WTC11 (cell line): ENCODE results near the gene DKK3. TPM values are rescaled to one million over a fixed set of nuclear protein-coding genes. Genes with fewer than 3 reads are reported as not detected.

ENCODE experiments used
- ATAC-seq: fragments of 200-7000 bp; cut with Tn5 transposase; 2 replicates; pipeline ENCODE4 v1.10.0; 2021; ENCODE audit warnings: mild to moderate bottlenecking, moderate library complexity
- CTCF ChIA-PET: fragments of 300-600 bp; sonication (Branson Sonifier 250); formaldehyde crosslinking; loops from one replicate; lab custom pipeline; 2021; ENCODE audit warnings: antibody characterized with exemption; lab: Charles Lee
- POLR2A ChIA-PET: fragments of 350-600 bp; sonication (Branson Sonifier 250); formaldehyde crosslinking; loops from one replicate; lab custom pipeline; 2021; ENCODE audit warnings: antibody characterized with exemption; lab: Charles Lee
- DNase-seq: peaks from one replicate; pipeline ENCODE4 v3.0.0; 2021; ENCODE audit warnings: low spot score
- H3K27ac Mint-ChIP-seq: 2 replicates; pipeline ENCODE4 v1.8.0; 2021; ENCODE audit warnings: mixed read lengths
- H3K27me3 Mint-ChIP-seq: 2 replicates; pipeline ENCODE4 v1.8.0; 2021; ENCODE audit warnings: low read depth, mild to moderate bottlenecking, moderate library complexity, mixed read lengths
- H3K36me3 Mint-ChIP-seq: 2 replicates; pipeline ENCODE4 v1.8.0; 2021; ENCODE audit warnings: mixed read lengths
- H3K4me1 Mint-ChIP-seq: 2 replicates; pipeline ENCODE4 v1.8.0; 2022; ENCODE audit warnings: mixed read lengths
- H3K4me3 Mint-ChIP-seq: 2 replicates; pipeline ENCODE4 v1.8.0; 2021; ENCODE audit warnings: mild to moderate bottlenecking, moderate library complexity, mixed read lengths
- H3K9me3 Mint-ChIP-seq: 2 replicates; pipeline ENCODE4 v1.8.0; 2021; ENCODE audit warnings: mixed read lengths
- CREB1 ChIP-seq: sonication (generic); formaldehyde crosslinking; IDR thresholded peaks from 2 replicates; pipeline ENCODE4 v1.8.0; 2023; ENCODE audit warnings: mild to moderate bottlenecking, missing genetic modification reagents
- GABPB1 ChIP-seq: sonication (generic); formaldehyde crosslinking; IDR thresholded peaks from 2 replicates; pipeline ENCODE4 v1.8.1; 2023; ENCODE audit warnings: mild to moderate bottlenecking, missing genetic modification reagents
- HMGA2 ChIP-seq: fragments of 250-450 bp; sonication (Bioruptor Pico); IDR thresholded peaks from 2 replicates; pipeline ENCODE4 v1.4.0; 2021; ENCODE audit warnings: mild to moderate bottlenecking, moderate library complexity
- KAT7 ChIP-seq: sonication (generic); formaldehyde crosslinking; IDR thresholded peaks from 2 replicates; pipeline ENCODE4 v1.8.1; 2023; ENCODE audit warnings: missing genetic modification reagents, mild to moderate bottlenecking, borderline replicate concordance
- MXD4 ChIP-seq: fragments of 250-450 bp; sonication (Bioruptor Pico); IDR thresholded peaks from 2 replicates; pipeline ENCODE4 v1.8.0; 2021; ENCODE audit warnings: mild to moderate bottlenecking, moderate library complexity, borderline replicate concordance
- MYBL2 ChIP-seq: sonication (generic); formaldehyde crosslinking; IDR thresholded peaks from 2 replicates; pipeline ENCODE4 v1.8.1; 2023; ENCODE audit warnings: mild to moderate bottlenecking, moderate library complexity, missing genetic modification reagents
- NFATC4 ChIP-seq: fragments of 250-450 bp; sonication (Bioruptor Pico); IDR thresholded peaks from 2 replicates; pipeline ENCODE4 v1.9.0; 2021; ENCODE audit warnings: mild to moderate bottlenecking
- NFYB ChIP-seq: sonication (generic); formaldehyde crosslinking; conservative IDR thresholded peaks from 2 replicates; pipeline ENCODE4 v1.8.0; 2022; ENCODE audit warnings: low read depth, missing genetic modification reagents
- OVOL2 ChIP-seq: fragments of 250-450 bp; sonication (Bioruptor Pico); IDR thresholded peaks from 2 replicates; pipeline ENCODE4 v1.9.0; 2021; ENCODE audit warnings: mild to moderate bottlenecking, borderline replicate concordance
- RORB ChIP-seq: fragments of 250-450 bp; sonication (Bioruptor Pico); IDR thresholded peaks from 2 replicates; pipeline ENCODE4 v1.9.0; 2021; ENCODE audit warnings: mild to moderate bottlenecking
- TCF7 ChIP-seq: sonication (generic); formaldehyde crosslinking; IDR thresholded peaks from 2 replicates; pipeline ENCODE4 v1.8.0; 2022; ENCODE audit warnings: mild to moderate bottlenecking, low read depth, missing genetic modification reagents, moderate library complexity
- total RNA-seq: library from RNA; stranded (reverse); gene quantifications from 3 replicates; pipeline ENCODE4 v1.2.3, GENCODE V29; 2021
- TF ChIP-seq, protein P1 (sequence below): sonication (generic); formaldehyde crosslinking; IDR thresholded peaks from 2 replicates; pipeline ENCODE4 v1.8.1; 2022; ENCODE audit warnings: low read depth, mild to moderate bottlenecking, moderate library complexity, missing genetic modification reagents, borderline replicate concordance
- TF ChIP-seq, protein P2 (sequence below): sonication (generic); formaldehyde crosslinking; IDR thresholded peaks from 2 replicates; pipeline ENCODE4 v1.8.1; 2023; ENCODE audit warnings: mild to moderate bottlenecking, missing genetic modification reagents
- TF ChIP-seq, protein P3 (sequence below): sonication (generic); formaldehyde crosslinking; IDR thresholded peaks from 2 replicates; pipeline ENCODE4 v1.8.1; 2022; ENCODE audit warnings: mild to moderate bottlenecking, moderate library complexity, missing genetic modification reagents
- TF ChIP-seq, protein P4 (sequence below): sonication (generic); formaldehyde crosslinking; IDR thresholded peaks from 2 replicates; pipeline ENCODE4 v1.8.0; 2022; ENCODE audit warnings: mild to moderate bottlenecking, missing genetic modification reagents
- TF ChIP-seq, protein P5 (sequence below): fragments of 250-450 bp; sonication (Bioruptor Pico); IDR thresholded peaks from 2 replicates; pipeline ENCODE4 v1.9.0; 2021; ENCODE audit warnings: mild to moderate bottlenecking
- TF ChIP-seq, protein P6 (sequence below): sonication (generic); formaldehyde crosslinking; IDR thresholded peaks from 2 replicates; pipeline ENCODE4 v1.8.1; 2023; ENCODE audit warnings: mild to moderate bottlenecking, missing genetic modification reagents
- TF ChIP-seq, protein P7 (sequence below): sonication (generic); formaldehyde crosslinking; conservative IDR thresholded peaks from 2 replicates; pipeline ENCODE4 v1.8.1; 2022; ENCODE audit warnings: mild to moderate bottlenecking, missing genetic modification reagents
- TF ChIP-seq, protein P8 (sequence below): sonication (generic); formaldehyde crosslinking; IDR thresholded peaks from 2 replicates; pipeline ENCODE4 v1.8.1; 2023; ENCODE audit warnings: mild to moderate bottlenecking, missing genetic modification reagents, moderate library complexity
- TF ChIP-seq, protein P9 (sequence below): sonication (generic); formaldehyde crosslinking; IDR thresholded peaks from 2 replicates; pipeline ENCODE4 v1.8.1; 2023; ENCODE audit warnings: mild to moderate bottlenecking, missing genetic modification reagents, moderate library complexity

DKK3 gene
- total RNA-seq, 1 experiment from 2014 or later, result 17.6 TPM

DNA sequence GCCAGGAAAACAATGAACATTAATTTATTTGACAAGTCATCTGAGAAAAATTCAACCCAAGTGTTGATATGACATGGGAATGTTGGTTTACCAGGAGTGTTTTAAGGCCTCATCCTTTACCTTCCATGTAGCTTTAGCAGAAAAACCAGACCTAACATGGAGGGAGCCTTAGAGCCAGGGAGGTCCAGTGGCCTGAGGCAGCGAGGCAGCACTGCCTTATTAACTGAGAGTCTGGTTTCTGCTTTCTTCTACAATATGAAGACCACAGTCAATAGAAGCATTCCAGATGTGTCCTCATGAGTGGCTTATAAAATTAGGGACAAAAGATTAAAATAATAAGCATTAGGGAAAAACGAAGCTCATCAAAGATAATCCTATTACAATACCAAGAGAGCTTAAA is 61.5 kb downstream of the DKK3 start (continued):
- TF ChIP-seq NFATC4 (CRISPR knock-in tag), result no peak
- TF ChIP-seq, protein P1, sequence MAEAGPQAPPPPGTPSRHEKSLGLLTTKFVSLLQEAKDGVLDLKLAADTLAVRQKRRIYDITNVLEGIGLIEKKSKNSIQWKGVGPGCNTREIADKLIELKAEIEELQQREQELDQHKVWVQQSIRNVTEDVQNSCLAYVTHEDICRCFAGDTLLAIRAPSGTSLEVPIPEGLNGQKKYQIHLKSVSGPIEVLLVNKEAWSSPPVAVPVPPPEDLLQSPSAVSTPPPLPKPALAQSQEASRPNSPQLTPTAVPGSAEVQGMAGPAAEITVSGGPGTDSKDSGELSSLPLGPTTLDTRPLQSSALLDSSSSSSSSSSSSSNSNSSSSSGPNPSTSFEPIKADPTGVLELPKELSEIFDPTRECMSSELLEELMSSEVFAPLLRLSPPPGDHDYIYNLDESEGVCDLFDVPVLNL (CRISPR knock-in tag), result no peak

DNA sequence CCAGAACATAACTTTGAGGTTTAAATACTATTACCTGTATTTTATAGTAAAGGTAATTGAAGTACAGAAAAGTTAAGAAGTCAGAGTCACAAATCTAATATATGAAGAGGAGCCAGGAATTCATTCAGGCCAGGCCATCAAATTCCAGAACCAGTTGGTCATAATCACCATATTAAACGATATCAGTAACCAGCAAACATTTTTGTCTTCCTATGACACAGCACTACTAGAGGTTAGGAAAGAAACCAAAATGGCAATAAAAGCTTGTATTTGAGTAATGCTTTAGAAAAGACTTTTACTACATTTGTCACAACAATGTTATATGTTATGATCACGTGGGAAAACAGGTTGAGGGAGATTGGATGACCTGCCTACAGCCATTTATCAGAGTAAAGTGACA is 62.2 kb downstream of the DKK3 start:
- Mint-ChIP-seq H3K27me3 (no peaks in the 10 kb centered on the region), H3K27ac (no peak overlapping the region), H3K4me3 (no peak overlapping the region)
- TF ChIP-seq, protein P2, sequence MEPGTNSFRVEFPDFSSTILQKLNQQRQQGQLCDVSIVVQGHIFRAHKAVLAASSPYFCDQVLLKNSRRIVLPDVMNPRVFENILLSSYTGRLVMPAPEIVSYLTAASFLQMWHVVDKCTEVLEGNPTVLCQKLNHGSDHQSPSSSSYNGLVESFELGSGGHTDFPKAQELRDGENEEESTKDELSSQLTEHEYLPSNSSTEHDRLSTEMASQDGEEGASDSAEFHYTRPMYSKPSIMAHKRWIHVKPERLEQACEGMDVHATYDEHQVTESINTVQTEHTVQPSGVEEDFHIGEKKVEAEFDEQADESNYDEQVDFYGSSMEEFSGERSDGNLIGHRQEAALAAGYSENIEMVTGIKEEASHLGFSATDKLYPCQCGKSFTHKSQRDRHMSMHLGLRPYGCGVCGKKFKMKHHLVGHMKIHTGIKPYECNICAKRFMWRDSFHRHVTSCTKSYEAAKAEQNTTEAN (CRISPR knock-in tag), result no peak
- TF ChIP-seq, protein P3, sequence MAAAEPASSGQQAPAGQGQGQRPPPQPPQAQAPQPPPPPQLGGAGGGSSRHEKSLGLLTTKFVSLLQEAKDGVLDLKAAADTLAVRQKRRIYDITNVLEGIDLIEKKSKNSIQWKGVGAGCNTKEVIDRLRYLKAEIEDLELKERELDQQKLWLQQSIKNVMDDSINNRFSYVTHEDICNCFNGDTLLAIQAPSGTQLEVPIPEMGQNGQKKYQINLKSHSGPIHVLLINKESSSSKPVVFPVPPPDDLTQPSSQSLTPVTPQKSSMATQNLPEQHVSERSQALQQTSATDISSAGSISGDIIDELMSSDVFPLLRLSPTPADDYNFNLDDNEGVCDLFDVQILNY (CRISPR knock-in tag), result no peak
- TF ChIP-seq OVOL2 (CRISPR knock-in tag) (no peak), TCF7 (CRISPR knock-in tag) (no peak), KAT7 (CRISPR knock-in tag) (no peak)
- TF ChIP-seq, protein P4, sequence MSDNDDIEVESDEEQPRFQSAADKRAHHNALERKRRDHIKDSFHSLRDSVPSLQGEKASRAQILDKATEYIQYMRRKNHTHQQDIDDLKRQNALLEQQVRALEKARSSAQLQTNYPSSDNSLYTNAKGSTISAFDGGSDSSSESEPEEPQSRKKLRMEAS, result no peak
- TF ChIP-seq, protein P5, sequence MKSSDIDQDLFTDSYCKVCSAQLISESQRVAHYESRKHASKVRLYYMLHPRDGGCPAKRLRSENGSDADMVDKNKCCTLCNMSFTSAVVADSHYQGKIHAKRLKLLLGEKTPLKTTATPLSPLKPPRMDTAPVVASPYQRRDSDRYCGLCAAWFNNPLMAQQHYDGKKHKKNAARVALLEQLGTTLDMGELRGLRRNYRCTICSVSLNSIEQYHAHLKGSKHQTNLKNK (CRISPR knock-in tag), result no peak
- TF ChIP-seq, protein P6, sequence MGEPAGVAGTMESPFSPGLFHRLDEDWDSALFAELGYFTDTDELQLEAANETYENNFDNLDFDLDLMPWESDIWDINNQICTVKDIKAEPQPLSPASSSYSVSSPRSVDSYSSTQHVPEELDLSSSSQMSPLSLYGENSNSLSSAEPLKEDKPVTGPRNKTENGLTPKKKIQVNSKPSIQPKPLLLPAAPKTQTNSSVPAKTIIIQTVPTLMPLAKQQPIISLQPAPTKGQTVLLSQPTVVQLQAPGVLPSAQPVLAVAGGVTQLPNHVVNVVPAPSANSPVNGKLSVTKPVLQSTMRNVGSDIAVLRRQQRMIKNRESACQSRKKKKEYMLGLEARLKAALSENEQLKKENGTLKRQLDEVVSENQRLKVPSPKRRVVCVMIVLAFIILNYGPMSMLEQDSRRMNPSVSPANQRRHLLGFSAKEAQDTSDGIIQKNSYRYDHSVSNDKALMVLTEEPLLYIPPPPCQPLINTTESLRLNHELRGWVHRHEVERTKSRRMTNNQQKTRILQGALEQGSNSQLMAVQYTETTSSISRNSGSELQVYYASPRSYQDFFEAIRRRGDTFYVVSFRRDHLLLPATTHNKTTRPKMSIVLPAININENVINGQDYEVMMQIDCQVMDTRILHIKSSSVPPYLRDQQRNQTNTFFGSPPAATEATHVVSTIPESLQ (CRISPR knock-in tag), result no peak
- TF ChIP-seq, all 79 proteins: peak for 0
- ChIA-PET CTCF (no interaction called here), POLR2A (no interaction called here)
- Mint-ChIP-seq H3K9me3 (no peaks in the 10 kb centered on the region), H3K36me3 (peaks cover 10% of the 10 kb centered on the region), H3K4me1 (no peaks in the 10 kb centered on the region)
- DNase-seq (no peak), ATAC-seq (no peak)

DNA sequence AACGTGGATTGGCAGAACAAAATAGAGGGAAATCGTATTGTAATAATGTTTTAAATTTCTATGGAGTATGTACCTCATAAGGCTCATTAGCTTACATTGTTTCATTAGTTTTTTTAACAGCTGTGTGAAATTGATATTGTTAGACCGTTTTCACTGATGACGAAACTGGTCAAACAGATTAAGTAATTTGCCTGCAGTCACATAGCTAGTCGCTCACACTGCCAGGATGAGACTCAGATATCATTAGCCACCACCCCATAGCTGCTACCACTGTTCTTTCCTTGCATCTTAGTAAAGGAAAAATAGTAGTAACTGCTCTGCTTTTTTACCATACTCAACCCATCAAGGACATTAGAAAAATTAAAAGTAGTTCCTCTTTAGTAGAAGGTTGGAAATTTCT is 64.0 kb downstream of the DKK3 start:
- no peak overlapping the region for H3K4me3 Mint-ChIP-seq
- TF ChIP-seq, protein P7, sequence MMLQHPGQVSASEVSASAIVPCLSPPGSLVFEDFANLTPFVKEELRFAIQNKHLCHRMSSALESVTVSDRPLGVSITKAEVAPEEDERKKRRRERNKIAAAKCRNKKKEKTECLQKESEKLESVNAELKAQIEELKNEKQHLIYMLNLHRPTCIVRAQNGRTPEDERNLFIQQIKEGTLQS, result no peak
- TF ChIP-seq CREB1 (CRISPR knock-in tag), result no peak
- no peak for TF ChIP-seq MYBL2
- TF ChIP-seq RORB (CRISPR knock-in tag), result no peak
- no peak for TF ChIP-seq KAT7 (CRISPR knock-in tag)
- TF ChIP-seq NFYB (CRISPR knock-in tag), result no peak
- TF ChIP-seq, protein P8, sequence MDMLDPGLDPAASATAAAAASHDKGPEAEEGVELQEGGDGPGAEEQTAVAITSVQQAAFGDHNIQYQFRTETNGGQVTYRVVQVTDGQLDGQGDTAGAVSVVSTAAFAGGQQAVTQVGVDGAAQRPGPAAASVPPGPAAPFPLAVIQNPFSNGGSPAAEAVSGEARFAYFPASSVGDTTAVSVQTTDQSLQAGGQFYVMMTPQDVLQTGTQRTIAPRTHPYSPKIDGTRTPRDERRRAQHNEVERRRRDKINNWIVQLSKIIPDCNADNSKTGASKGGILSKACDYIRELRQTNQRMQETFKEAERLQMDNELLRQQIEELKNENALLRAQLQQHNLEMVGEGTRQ (CRISPR knock-in tag), result no peak
- no peak for TF ChIP-seq GABPB1 (CRISPR knock-in tag)
- no peak for TF ChIP-seq HMGA2
- TF ChIP-seq, protein P2 (CRISPR knock-in tag), result no peak
- no peak for TF ChIP-seq MXD4
- TF ChIP-seq, protein P9, sequence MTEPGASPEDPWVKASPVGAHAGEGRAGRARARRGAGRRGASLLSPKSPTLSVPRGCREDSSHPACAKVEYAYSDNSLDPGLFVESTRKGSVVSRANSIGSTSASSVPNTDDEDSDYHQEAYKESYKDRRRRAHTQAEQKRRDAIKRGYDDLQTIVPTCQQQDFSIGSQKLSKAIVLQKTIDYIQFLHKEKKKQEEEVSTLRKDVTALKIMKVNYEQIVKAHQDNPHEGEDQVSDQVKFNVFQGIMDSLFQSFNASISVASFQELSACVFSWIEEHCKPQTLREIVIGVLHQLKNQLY, result no peak
- CTCF ChIA-PET, result no interaction called here

More for the DNA sequence above, 64.0 kb downstream of the DKK3 start:
- Mint-ChIP-seq H3K9me3 (no peaks in the 10 kb centered on the region), H3K27me3 (no peaks in the 10 kb centered on the region), H3K4me1 (peaks cover 11% of the 10 kb centered on the region), H3K27ac (no peak overlapping the region), H3K36me3 (peaks cover 7% of the 10 kb centered on the region)
- POLR2A ChIA-PET, result no interaction called here
- no peak for ATAC-seq
- no peak for DNase-seq
